Ovary (tissue), 9 donors: Measurements from ENCODE around the gene TSC2. TPM values are rescaled to one million over a fixed set of nuclear protein-coding genes. Genes with fewer than 3 reads are reported as not detected.

Experiments
- DNase-seq, 5 donors: peaks; one replicate each; pipeline ENCODE4 v3.0.0-alpha.2; 2019 to 2020
- H3K27ac ChIP-seq, 2 donors: fragments of 200-600 bp; one replicate each; pipeline versions ENCODE4 v1.5.1 to v1.8.0; 2019 to 2022
- H3K27me3 ChIP-seq: fragments of 200-600 bp; one replicate; pipeline ENCODE4 v1.8.0; 2022
- H3K36me3 ChIP-seq: fragments of 200-600 bp; sonication (generic); one replicate; pipeline ENCODE4 v1.5.1; 2019
- H3K4me1 ChIP-seq: one replicate; pipeline ENCODE4 v1.8.1; 2013; ENCODE audit warnings: mild to moderate bottlenecking, moderate library complexity; ENCODE audit not compliant: insufficient read depth
- H3K4me3 ChIP-seq: fragments of 200-600 bp; sonication (generic); one replicate; pipeline ENCODE4 v1.5.1; 2017
- H3K9me3 ChIP-seq, 2 donors: fragments of 200-600 bp in 1 of 2; sonication (generic) in 1 of 2; one replicate each; pipeline versions ENCODE4 v1.5.1 to v1.8.1; 2013 to 2019; ENCODE audit warnings: mild to moderate bottlenecking in 1 of 2, moderate library complexity in 1 of 2
- EP300 ChIP-seq: sonication (generic); formaldehyde crosslinking; IDR thresholded peaks from one replicate; pipeline ENCODE4 v1.6.1; 2017; ENCODE audit warnings: antibody characterized with exemption
- POLR2A ChIP-seq: fragments of 450-650 bp; IDR thresholded peaks from one replicate; pipeline ENCODE4 v1.6.1; 2017; ENCODE audit warnings: antibody characterized with exemption, mild to moderate bottlenecking, moderate library complexity
- WGBS, 3 donors: extraction: QIAGEN DNeasy Blood & Tissue Kit in 1 of 3; methylation state at CpG; one replicate each; pipeline versions ENCODE4 v1.1.5 to v1.1.7; 2013 to 2017; 5-methylcytosine and 5-hydroxymethylcytosine counted together
- intact Hi-C, 4 donors: fragments of 100-400 bp; cut with DNase I; formaldehyde crosslinking; loops; one replicate each; pipeline versions ENCODE4 v1.11.0 to v1.15.1; 2022 to 2023
- polyA plus RNA-seq, 2 donors: library from polyadenylated mRNA; stranded (reverse); fragments of 200-250 nt in 1 of 2; fragments of 350-450 nt in 1 of 2; fragmentation: Illumina TruSeq in 1 of 2; extraction: RNeasy Lipid Tissue Mini Kit (QIAGEN cat#74804) in 1 of 2; gene quantifications; one replicate each; pipeline ENCODE4 v1.2.3, GENCODE V29; 2013 to 2014
- total RNA-seq, 7 donors: library from RNA; depleted of rRNA in 2 of 7; stranded (reverse); fragments of >200 nt in 2 of 7; fragmentation: NEBNext Ultra II Directional in 3 of 7; extraction: Animal tissue kit (Norgen Biotek cat#: 25700) in 3 of 7; gene quantifications; one replicate each; pipeline versions ENCODE4 v1.1.0 to v1.2.4, GENCODE V29; 2016 to 2023
- TF ChIP-seq, protein P1 (sequence below), 3 donors: fragments of 450-650 bp in 2 of 3; fragments of 200-600 bp in 1 of 3; IDR thresholded peaks; one replicate each; pipeline versions ENCODE4 v1.5.1 to v1.8.0; 2016 to 2022; ENCODE audit warnings: antibody characterized with exemption in 3 of 3, mild to moderate bottlenecking in 1 of 3
- donor health status: DM: no; HTN: no; CAD: no; lungs with moderate emphysema.
- donor health status: DM: no; HTN: no; CAD: no.
- donor health status: Bipolar disorder and iron deficiency.
- donor health status: DM: yes; HTN: yes; CAD: no.
- donor health status: DM: no; HTN: no; CAD: no.
- donor health status: DM: yes; HTN: yes; CAD: no.

The TSC2 gene
- total and polyA plus RNA-seq, 9 donors = 47.0 to 150 (median 96.0) TPM

GRCh38 chr16:2015117-2015946, 32.5 kb upstream of the TSC2 start:
- no peak overlapping the region for H3K4me3 ChIP-seq
- H3K9me3 ChIP-seq = no peaks in the 10 kb centered on the region
- H3K27ac ChIP-seq = no peak overlapping the region
- no peaks in the 10 kb centered on the region for H3K27me3 ChIP-seq
- intact Hi-C loops = loop anchor here in 1 of 4 donors (5.0 kb wide), 1 partner anchor 127 kb away; no protein-coding TSS in a partner anchor
- 89 to 91% (median 90%) methylated on average over 24 of the region's 24 CpGs for WGBS, 3 donors
- no peak for TF ChIP-seq EP300
- TF ChIP-seq, protein P1, sequence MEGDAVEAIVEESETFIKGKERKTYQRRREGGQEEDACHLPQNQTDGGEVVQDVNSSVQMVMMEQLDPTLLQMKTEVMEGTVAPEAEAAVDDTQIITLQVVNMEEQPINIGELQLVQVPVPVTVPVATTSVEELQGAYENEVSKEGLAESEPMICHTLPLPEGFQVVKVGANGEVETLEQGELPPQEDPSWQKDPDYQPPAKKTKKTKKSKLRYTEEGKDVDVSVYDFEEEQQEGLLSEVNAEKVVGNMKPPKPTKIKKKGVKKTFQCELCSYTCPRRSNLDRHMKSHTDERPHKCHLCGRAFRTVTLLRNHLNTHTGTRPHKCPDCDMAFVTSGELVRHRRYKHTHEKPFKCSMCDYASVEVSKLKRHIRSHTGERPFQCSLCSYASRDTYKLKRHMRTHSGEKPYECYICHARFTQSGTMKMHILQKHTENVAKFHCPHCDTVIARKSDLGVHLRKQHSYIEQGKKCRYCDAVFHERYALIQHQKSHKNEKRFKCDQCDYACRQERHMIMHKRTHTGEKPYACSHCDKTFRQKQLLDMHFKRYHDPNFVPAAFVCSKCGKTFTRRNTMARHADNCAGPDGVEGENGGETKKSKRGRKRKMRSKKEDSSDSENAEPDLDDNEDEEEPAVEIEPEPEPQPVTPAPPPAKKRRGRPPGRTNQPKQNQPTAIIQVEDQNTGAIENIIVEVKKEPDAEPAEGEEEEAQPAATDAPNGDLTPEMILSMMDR (IDR thresholded peaks at IDR 0.05) = no peak
- no peak for TF ChIP-seq POLR2A
- DNase-seq = no peak
- H3K4me1 ChIP-seq = peaks cover 6% of the 10 kb centered on the region
- no peaks in the 10 kb centered on the region for H3K36me3 ChIP-seq

DNA sequence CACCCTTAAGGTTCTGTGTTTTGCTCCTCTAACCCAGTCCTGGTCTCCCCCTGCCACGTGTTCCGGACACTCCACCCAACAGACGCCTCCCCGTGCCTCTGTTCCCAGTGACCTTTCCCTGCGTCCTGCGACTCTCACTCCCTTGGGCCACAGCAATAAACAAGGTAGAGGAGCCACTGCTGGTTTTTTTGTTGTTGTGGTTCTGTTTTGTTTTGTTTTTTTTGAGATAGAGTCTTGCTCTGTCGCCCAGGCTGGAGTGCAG, 31.9 kb upstream of the TSC2 start:
- H3K4me1 ChIP-seq = peaks cover 5% of the 10 kb centered on the region
- H3K36me3 ChIP-seq = no peaks in the 10 kb centered on the region
- no peak overlapping the region for H3K27ac ChIP-seq
- 73 to 86% (median 74%) methylated on average over 7 of the region's 7 CpGs for WGBS, 3 donors
- TF ChIP-seq POLR2A = no peak
- DNase-seq = no peak
- intact Hi-C loops = loop anchor here in 1 of 4 donors (5.0 kb wide), 1 partner anchor 126 kb away; no protein-coding TSS in a partner anchor
- no peaks in the 10 kb centered on the region for H3K9me3 ChIP-seq
- H3K4me3 ChIP-seq = no peak overlapping the region
- H3K27me3 ChIP-seq = no peaks in the 10 kb centered on the region

DNA sequence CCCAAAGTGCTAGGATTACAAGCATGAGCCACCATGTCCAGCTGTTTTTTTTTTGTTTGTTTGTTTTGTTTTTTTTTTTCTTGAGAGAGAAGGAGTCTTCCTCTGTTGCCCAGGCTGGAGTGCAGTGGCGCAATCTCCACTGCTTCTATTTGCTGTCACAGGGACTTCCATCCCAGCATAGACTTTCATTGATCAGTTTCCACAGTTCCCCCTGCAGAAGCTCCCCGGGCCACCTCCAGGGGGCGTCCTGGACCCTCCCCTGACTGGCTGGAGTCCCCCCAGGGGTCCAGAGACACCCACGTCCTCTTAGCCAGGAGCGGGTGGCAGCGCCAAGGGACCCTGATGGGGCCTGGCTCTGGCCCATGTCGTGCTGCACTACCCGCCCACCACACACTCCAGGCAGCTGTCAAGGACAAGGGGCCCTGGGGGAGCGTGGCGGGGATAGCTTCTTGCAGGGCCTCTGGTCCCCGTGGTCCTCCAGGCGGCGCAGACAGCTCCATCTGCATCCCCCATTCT, 31.3 kb upstream of the TSC2 start:
- Histone ChIP-seq H3K4me3 (no peak overlapping the region), H3K27me3 (no peaks in the 10 kb centered on the region), H3K4me1 (peaks cover 5% of the 10 kb centered on the region), H3K36me3 (no peaks in the 10 kb centered on the region), H3K27ac (no peak overlapping the region), H3K9me3 (no peaks in the 10 kb centered on the region)
- WGBS, 3 donors = 22 to 26% (median 23%) methylated on average over 12 to 13 of the region's 13 CpGs
- TF ChIP-seq POLR2A (no peak), EP300 (no peak)
- TF ChIP-seq, protein P1 (IDR thresholded peaks at IDR 0.05) = no peak
- DNase-seq = peak in 2 of 5 donors; percentile 21 to 39
- intact Hi-C loops = loop anchor here in 1 of 4 donors (5.0 kb wide), 1 partner anchor 126 kb away; no protein-coding TSS in a partner anchor

DNA sequence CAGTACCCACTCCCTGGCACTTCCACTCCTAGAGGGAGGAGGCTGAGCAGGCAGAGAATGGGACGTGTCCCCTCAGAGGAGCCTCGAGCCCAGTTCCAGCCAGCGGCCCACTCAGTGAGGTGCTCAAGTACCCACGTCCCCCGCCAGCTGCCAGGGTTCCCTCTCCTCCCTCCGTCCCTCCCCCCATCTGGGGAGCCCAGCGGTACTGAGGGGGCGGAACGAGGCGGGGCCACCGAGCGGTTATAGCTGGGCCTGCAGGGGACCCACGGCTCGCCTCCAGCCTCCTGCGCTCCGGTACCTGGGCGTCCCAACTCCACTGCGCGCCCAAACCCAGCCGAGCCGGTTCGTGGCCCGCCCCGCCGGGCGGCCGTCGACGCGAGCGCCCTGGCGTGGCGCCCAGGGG, 28.3 kb upstream of the TSC2 start, which contains the start of gene NPW:
NPW (plus strand) TSS at position 268 of the 403 bp plus-strand sequence.
- no peak within 1 kb of the TSS for H3K4me3 ChIP-seq
- intact Hi-C loops = loop anchor here in 1 of 4 donors (5.0 kb wide), 1 partner anchor 123 kb away; no protein-coding TSS in a partner anchor
- H3K4me1 ChIP-seq = peaks cover 11% of the 10 kb centered on the region
- H3K9me3 ChIP-seq = no peaks in the 10 kb centered on the region
- H3K27ac ChIP-seq = no peak within 1 kb of the TSS
- 3 to 6% (median 4%) methylated on average over 24 to 33 of the region's 33 CpGs for WGBS, 3 donors
- TF ChIP-seq, protein P1 (IDR thresholded peaks at IDR 0.05) = no peak
- TF ChIP-seq POLR2A (no peak), EP300 (no peak)
- no peaks in the 10 kb centered on the region for H3K36me3 ChIP-seq
- DNase-seq = peak in 2 of 5 donors; percentile 38 to 42
- H3K27me3 ChIP-seq = no peaks in the 10 kb centered on the region
